GM12864 (cell line): Measurements from ENCODE around the gene MEAF6.
A peak's percentile ranks its signal among the peaks of the same experiment; 100 is the strongest.
"Not testable (repeated sequence)": the region's sequence is repeated elsewhere in the genome, so short reads cannot be mapped to it uniquely, and the experiment has no call there.

ENCODE experiments used
- DNase-seq: peaks from one replicate; pipeline ENCODE4 v3.0.0-alpha.2; 2011; ENCODE audit warnings: low read depth
- H3K4me3 ChIP-seq: 2 replicates; pipeline ENCODE4 v1.5.1; 2011; ENCODE audit warnings: mild to moderate bottlenecking, low read depth, low read length, control low read depth
- CTCF ChIP-seq: IDR thresholded peaks from 2 replicates; pipeline ENCODE4 v1.5.1; 2011; ENCODE audit warnings: low read depth, mild to moderate bottlenecking, moderate library complexity, low read length, control low read depth, inconsistent platforms; ENCODE audit errors: missing control alignments

Gene MEAF6

GRCh38 chr1:37519613-37520012, 5.0 kb upstream of the MEAF6 start:
- TF ChIP-seq CTCF = no peak
- H3K4me3 ChIP-seq = no peak overlapping the region
- DNase-seq = no peak

GRCh38 chr1:37518929-37519328, 4.4 kb upstream of the MEAF6 start:
- not testable (repeated sequence) for DNase-seq, H3K4me3 ChIP-seq

- DNase-seq, H3K4me3 ChIP-seq: not testable (repeated sequence)
Observed at GRCh38 chr1:37518241-37518640, 3.7 kb upstream of the MEAF6 start.

DNA sequence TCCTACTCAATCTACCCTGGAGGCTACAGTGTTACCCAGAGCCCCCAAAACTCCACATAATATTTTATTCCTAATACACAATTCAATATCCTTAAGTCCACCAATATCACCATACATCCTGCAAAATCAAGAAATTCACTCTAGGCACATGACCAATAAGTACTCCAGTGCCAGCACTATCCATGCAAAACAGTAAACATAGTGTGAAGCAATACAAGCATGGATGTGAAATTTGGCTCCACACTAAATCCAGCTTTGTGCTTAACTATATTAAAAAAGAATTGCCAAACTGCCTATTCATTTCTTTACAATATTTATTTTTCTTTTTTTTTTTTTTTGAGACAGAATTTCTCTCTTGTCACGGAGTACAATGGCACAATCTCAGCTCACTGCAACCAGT, 3.0 kb upstream of the MEAF6 start:
- TF ChIP-seq CTCF = no peak
- H3K4me3 ChIP-seq = no peak overlapping the region
- DNase-seq = no peak

DNA sequence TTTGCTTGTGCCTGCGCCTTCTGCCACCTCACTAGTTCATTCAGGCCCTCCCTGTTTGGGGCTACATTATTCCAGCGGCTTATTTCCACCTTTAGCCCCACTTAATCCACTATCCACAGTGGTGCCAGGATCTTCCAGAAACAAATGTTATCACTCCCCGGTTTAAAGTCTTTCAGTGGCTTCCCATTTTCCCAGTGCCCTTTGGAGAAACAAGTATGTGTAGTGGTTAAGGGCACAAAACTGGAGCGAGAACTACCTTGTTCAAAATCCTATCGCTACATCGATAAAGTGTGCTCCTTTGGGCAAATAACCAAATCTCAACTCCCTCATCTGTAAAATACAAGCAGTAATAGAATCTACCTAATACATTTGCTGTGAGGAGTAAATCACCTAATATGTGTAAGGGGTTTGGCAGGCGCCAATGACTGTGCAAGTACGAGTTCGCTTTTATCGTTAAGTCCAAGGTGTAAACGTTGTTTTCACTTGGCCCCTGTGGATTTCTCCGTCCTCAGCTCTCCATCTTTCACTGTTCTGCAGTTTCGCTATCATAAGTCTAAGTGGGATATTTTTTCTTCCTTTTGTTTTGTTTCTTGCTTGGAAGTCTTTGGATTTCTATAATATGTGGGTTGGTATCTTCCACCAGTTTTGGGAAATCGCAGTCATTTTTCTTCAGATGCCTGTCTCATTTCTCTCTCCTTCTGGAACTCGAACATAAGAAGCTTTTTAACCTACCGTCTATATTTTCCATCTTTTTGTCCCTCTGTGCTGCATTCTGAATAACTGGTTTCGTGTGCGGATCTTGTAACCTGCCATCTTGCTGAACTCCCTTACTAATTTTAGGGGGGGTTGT, 844 bp upstream of the MEAF6 start:
- H3K4me3 ChIP-seq = peak overlapping the region; percentile 86
- TF ChIP-seq CTCF = no peak
- no peak for DNase-seq

DNA sequence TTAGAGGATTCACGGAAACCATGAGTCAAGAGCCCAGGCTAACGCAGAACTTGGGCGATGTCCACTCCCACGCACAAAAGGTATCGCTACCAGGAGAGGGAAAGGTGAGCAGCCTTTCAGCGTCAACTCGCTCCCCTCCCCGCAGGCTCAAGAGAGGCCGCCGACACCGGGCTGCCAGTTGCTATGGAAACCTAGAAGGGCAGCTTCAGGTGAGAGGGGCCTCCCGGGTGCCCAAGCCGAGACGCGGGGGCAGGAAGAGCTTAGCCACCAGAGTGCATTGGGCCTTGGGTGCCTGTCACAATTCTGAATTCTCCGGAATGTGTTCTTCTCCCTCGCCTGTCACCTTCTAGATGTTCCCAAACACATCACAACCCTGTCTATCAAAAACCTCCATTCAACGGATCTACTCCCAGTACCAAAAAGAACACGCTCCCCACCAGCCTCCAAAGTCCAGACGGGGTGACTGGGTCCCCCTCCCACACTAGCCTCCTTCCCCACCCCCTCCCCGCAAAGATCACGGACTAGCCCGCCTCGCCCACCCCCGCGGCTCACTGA, 694 bp downstream of the MEAF6 start:
- H3K4me3 ChIP-seq = peak overlapping the region; percentile 86
- peak; percentile 25 for DNase-seq
- TF ChIP-seq CTCF = no peak

DNA sequence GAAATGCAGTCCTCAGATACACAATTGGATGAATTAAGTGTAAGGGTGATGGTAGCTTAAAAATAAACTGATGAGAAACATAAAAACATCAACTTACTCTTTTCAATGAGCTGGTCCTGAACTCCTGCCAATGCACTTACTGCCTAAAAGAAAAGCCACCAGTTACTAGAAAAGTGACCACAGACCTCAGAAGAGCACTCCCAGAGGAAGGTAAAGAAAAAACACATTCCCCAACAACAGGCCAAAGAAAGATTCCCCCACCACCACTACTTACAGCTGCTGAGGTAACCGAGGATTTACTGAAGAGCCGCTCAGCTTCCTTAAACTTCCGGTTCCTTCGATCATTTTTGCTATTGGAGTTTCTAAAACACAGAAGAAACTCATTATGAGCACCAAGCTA, 5.4 kb downstream of the MEAF6 start:
- peak; percentile 43 for TF ChIP-seq CTCF
- DNase-seq = no peak

DNA sequence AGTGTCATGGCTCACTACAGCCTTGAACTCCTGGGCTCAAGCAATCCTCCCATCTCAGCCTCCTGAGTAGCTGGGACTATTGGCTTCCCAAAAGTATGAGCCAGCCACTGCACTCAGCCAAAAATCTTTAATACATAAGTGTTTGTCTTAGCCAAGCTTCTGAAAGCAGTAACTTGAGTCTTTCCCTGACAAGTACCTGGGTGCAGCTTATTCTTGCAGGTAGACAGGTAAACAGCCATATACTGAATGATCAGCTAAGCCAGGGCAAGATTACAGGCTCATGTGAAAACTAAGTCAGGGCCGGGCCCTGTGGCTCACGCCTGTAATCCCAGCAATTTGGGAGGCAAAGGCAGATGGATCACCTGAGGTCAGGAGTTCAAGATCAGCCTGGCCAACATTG, 7.8 kb downstream of the MEAF6 start:
- TF ChIP-seq CTCF = no peak
- H3K4me3 ChIP-seq = no peak overlapping the region
- DNase-seq = no peak

More for the DNA sequence above, 5.4 kb downstream of the MEAF6 start:
- H3K4me3 ChIP-seq = no peak overlapping the region

DNA sequence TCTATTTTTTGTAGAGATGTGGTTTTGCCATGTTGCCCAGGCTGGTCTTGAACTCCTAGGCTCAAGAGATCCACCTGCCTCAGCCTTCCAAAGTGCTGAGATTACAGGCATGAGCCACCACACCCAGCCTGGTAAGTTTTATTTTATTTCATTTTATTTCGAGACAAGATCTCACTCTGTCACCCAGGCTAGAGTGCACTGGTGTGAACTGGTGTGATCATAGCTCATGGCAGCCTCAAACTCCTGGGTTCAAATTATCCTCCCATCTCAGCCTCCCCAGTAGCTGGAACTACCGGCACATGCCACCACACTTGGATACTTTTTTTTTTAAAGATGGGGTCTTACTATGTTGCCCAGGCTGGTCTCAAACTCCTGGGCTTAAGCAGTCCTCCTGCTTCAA, 11.8 kb downstream of the MEAF6 start:
- DNase-seq, H3K4me3 ChIP-seq: not testable (repeated sequence)
